Lung microvascular endothelial cell (primary cell): ENCODE results near the gene TMEM176A. TPM values are rescaled to one million over a fixed set of nuclear protein-coding genes. Genes with fewer than 3 reads are reported as not detected.
"Not testable (repeated sequence)": the region's sequence is repeated elsewhere in the genome, so short reads cannot be mapped to it uniquely, and the experiment has no call there.

Source experiments
- DNase-seq, 2 donors: peaks; one replicate each; pipeline versions ENCODE4 v3.0.0 to v3.0.0-alpha.2; 2010; ENCODE audit warnings: low read depth in 2 of 2
- total RNA-seq: library from RNA; depleted of rRNA; stranded (reverse); fragments of >200 nt; gene quantifications from 2 replicates; pipeline ENCODE4 v1.2.1, GENCODE V29; 2014

Gene TMEM176A
- total RNA-seq, 1 donor from 2014 or later, result not detected

DNA sequence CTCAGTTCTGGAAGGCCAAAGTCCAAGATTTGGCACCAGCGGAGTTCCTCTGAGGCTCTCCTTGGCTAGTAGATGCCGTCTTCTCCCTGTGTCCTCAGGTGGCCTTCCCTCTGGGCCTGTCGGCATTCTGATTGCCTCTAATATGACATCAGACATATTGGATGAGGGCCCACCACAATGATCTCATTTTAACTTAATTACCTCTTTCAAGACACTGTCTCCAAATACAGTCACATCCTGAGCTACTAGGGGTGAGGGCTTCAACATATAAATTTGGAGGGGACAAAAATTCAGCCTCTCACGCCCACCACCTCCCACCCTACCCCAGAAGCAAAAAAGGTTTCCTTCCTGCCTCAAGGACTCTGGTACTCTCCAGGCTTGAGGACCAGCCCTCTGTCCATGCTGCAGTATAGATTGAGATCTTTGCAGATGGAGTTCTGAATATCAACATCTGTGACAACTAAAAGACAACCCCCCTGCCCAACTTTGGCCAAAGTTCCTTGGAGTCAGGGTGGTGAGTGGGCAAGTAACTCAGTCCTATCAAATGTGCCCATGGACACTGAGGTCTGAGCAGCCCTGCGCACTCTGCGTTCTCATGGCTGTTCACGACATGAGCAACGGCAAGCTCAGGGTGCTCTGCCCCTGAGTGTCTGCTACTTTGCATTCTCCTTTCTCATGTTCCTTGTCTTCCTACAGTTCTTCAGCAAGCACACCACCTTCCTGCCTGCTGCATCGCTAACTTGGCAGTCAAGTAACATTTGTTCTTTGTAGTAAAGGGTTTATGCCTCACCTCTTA, 11.9 kb upstream of the TMEM176A start:
- DNase-seq, result no peak

DNA sequence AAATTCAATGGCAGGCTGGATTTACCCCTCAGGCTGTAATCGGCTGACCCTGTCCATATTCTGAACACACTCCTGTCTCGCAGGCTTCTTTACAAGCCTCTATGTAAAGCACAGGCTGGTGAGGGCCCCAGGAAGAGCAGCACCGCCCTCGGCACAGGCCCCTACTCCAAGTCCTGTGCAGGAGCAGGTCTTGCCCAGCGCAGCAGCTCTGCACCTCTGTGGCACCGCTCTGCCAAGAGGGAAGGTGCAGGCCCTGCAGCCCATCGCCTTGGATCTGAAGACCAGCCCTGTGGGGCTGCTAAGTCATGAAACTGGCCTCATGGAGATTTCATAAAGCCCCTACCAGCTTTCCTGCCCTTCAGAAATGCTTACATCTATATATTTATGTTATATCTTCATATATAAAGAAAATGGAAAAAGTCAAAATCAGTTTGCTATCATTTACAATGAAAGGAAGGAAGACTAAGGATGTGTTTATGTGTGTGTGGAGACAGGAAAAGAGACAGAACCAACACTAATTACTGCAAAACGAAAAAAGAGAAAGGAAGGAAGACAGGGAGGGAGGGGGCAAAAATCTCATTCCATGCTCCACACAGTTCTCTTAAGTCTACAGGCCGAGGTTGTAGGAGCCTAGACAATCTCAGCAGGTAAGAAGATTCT, 10.0 kb upstream of the TMEM176A start:
- no peak for DNase-seq

DNA sequence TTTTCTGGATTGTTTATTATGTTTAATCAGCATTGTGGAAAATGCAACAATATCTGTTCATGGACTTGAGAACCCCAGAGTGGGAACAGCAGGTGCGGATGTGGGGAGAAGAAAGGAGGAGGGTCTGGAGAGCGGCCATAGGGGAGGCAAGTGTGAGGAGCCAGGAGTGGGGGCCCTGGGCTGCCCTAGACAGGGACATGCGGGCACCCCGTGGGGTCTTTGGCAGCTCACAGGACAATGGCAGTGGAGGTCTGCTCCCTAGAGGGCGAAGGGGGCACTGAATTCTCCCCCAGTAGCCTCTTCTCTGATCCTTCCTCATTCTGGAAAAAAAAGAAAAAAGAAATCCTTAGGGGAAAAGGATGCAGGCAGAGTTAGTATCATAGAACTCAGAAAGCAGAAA, 9.3 kb upstream of the TMEM176A start:
- DNase-seq, result no peak

DNA sequence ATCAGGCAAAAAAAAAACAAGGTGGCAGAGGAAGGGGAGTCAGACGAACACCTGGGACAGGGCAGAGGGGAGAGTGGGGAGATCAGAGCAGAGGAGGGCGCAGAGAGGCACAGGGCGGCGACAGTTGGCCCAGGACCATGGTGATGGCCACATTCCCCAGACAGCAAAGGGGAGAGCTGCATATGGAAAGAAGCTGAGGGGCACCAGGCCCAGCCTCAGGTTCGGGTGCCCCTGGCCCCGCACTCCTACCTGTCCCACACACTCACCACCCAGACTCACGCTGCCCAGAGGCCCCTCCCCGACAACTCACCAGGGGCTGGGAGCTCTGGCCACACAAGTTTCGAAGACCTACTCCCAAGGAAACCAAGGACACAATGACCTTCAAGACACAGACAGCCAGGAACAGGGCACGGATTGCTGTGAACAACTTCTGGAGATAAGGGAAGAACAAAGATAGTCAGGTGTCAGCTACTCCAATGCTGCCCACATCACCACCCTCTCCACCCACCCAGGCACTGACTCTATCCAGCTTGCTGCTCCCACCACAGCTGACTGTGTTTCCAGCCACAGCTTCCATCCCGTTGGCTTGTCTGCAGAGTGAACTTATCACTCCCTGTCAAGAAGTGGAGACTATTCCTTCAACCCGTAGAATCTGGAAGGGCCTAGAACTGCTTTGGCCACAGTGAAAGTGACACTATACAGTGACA, 8.7 kb upstream of the TMEM176A start:
- no peak for DNase-seq

DNA sequence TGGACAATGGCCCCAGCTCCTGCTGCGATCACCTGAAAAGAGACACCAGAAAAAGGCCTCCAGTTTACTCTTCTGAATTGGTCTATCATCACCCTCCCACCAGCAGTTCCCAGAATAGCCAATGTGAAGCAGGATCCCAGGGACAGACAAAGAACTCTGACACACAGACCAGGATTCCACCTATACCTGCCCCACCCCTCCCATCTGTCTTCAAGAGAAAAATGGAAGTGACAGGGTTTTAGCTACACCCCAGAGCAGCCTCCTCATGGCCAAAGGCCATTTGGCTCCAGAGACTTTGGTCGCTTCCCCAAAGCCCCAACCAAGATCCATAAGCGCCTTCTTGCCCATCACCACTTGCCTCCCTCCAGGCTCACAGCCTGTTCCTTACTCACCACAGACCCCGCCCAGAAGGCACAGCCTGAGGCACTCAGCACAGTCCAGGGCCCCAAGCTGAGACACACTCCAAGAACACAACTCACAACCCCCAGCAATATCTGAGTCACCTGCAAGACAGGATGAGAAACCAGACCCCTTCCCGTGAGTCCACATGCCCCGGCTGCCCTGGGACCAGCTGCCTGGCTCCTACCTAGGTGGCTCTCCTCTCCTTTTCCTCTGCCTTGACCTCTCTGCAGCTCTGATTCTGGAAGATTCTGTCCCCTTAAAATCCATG, 6.9 kb upstream of the TMEM176A start:
- DNase-seq, result no peak

DNA sequence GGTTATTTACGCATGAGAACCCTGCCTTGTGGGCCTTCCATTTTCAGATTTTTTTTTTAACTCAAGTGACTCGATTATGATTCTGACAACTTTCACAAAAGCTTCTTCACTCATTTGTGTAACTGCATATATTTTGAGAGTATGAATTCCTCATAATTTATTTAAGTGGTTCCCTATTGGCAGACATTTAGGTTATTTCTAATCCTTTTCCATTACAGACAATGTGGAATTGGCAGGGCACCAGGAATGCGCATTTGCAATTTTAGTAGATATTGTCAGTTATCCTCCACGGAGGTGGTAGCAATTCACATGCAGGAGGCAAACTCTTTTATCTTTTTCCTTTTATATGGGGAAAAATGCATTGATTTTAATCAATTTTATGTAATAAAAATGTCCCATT, 2.9 kb upstream of the TMEM176A start:
- DNase-seq, result peak in 1 of 2 donors; percentile 26

DNA sequence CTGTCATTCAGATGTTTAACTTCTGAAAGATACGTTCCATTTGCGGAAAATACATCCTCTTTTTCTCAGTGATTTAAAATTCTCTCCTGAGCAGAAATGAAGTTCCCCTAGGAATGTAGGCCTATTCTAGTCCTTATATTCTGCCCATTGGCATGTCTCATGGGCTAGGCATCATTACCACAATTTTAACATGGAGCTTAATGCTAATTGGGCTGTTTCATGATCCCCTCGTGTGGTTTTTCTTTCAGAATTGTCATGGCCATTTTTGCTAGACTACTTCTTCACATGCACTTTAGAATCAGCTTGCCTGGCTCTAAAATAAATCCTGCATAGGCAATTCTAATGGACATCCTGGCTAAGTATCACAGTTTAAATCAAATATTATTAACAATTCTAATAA, 1.4 kb upstream of the TMEM176A start:
- no peak for DNase-seq

DNA sequence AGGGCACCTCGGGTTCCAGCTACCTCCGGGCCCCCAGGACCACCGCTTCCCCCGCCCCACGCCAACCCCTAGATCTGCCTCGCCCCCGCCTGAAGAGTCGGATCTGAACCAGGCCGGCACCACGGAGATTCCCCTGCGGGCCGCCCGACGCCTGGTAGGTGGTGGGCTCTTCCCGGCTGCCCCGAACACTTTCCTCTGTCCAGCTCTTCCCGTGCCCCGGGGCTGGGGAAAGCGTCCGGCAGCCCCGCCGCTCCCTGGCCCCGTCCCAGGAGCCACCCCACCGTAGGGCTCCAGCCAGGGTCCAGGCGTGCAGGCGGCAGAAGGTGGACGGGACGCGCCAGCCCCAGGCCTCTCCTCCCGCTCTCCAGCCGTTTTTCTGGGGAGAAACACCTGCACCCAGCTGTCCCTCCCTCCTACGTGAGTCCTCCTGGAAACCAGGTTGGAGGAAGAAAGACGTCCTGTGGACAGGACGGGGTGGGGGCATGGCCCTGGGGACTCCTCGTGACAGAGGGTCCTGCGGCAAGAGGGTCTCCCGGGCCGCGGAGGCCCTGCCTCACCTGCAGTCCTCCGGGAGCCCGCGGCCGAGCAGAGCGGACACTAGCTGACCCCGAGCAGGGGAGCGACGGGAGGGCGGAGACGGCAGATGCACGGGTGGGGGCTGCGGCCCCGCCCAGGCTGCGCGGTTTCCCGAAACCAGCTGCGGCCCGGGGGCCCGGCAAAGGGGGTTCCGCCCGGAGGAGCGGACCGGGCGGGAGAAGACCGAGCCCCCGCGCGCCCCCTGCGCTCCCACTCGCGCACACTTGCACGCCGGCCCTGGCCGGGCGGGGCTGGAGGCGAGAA, 608 bp upstream of the TMEM176A start, which contains the start of gene TMEM176B:
Gene TMEM176B (minus strand): TSS at position 624 of the 840 bp plus-strand sequence. CDS start 3,795 bp downstream, outside the sequence.
- DNase-seq, result no peak

DNA sequence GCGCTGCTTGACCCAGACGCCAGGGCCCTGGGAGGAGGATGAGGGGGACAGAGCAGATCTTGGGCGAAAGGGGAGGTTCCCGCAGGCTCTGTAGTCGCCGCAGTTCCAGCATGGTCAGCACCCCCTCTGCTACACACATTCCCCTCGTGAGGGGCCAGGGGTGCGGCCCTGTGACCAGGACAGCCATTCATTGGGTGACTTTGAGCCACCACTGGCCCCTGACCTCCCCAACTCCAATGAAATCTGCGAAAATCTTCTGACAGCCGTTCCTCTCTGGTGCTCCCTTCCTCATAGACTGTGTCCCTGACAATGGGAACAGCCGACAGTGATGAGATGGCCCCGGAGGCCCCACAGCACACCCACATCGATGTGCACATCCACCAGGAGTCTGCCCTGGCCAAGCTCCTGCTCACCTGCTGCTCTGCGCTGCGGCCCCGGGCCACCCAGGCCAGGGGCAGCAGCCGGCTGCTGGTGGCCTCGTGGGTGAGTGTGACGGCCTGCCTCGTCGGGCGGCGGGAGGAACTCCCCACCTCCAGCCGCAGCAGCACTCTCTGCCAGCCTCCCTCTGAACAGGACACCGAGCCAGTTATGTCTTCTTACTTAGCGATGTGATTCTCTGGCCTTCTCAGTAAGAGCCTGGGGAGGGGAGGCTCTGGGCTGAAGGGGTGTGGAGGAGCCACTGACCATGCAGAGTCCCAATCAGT, 825 bp downstream of the TMEM176A start:
- DNase-seq, result no peak

DNA sequence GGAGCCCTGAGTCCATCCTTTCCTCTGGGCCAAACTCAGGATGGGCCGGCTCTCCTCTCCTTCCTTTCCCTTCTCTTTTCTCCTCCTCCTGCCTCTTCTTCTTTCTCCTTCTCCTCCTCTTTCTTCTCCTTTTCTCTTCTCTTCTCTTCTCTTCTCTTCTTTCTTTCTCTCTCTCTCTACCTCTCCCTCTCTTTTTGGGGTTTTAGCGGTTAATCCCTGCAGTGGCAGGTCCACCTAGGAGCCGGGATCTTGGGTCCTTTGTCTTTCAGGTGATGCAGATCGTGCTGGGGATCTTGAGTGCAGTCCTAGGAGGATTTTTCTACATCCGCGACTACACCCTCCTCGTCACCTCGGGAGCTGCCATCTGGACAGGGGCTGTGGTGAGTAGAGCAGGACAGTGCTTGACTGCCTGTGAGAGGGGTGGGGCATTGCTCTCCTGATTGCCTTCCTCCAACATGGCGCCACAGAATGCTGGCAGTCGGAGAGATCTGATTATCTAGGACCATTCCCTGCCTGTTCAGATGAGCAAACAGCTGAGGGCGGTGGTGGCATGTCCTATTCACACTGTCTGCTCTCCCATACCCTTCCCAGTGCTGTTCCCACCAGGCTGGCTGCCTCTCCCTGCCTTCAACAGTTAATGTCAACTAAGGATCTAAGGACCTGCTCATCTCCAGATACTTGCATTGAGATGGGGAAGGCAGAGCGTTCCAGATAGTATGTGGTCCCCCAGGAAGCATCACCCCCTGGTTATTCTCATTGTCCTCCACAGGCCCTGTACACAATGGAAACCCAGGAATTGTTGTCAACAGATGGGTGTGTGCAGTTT, 1.6 kb downstream of the TMEM176A start:
- DNase-seq, result no peak

DNA sequence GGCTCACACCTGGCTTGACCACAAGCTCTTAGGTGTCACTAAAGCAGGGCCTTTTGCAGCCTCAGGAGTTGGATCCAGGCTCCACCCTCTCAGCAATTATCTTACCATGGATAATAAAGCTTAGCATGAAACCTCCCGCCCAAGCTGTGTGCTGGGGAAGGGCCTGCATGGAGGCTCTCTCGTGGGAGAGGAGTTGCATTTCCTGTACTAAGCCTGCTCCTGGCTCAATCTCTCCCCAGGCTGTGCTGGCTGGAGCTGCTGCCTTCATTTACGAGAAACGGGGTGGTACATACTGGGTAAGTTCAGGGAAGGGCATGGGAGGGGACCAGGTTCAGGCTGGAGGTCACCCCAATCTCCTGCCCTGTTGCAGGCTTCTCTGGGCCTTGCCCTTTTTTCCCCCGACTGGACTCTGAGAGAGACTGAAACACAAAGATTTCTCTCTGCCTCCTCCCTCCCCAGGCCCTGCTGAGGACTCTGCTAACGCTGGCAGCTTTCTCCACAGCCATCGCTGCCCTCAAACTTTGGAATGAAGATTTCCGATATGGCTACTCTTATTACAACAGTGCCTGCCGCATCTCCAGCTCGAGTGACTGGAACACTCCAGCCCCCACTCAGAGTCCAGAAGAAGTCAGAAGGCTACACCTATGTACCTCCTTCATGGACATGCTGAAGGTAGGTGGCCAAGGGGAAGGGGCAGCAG, 2.7 kb downstream of the TMEM176A start:
- no peak for DNase-seq

DNA sequence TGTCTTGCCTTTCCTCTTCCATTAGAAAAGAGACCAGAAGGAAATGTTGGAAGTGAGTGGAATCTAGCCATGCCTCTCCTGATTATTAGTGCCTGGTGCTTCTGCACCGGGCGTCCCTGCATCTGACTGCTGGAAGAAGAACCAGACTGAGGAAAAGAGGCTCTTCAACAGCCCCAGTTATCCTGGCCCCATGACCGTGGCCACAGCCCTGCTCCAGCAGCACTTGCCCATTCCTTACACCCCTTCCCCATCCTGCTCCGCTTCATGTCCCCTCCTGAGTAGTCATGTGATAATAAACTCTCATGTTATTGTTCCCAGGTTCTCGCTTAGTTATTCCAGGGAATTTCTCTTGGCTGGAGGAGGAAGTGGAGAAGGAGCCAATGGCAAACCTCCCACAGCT, 4.2 kb downstream of the TMEM176A start:
- no peak for DNase-seq

DNA sequence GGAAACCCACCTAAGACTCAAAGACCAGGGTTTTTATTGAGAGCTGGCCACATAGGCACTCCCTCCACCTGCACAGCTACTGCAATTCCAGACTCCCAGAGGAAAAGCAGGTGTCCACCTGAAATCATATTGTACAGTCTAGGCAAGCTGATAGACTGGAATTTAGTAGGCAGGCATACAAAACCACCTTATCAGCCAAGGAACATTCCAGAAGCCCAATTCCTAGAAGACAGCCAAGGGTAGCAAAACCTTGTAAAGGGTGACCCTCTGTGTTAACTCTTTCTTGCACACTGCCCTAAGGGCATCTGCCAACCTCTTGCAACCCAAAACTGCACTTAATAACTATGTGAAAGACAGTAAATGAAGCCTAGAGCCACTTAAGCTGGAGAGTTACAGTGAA, 5.3 kb downstream of the TMEM176A start:
- DNase-seq, result no peak

DNA sequence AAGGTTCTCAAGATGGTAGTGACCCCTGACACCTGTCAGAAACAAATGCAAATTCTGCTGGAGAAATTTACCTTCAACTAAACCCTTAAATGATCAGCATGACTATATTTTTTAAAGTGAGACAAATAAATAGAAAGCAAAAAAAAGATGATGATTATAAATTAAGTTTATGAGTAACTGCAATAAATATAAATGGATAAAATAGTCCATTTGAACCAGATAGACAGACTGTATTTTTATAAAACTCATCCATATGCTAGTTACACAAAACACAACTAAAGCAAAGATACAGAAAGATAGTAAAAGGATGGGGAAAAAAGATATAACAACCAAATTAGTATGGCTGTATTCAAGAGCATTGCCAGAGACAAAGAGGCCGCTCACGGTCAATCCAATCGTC, 5.9 kb downstream of the TMEM176A start:
- no peak for DNase-seq

DNA sequence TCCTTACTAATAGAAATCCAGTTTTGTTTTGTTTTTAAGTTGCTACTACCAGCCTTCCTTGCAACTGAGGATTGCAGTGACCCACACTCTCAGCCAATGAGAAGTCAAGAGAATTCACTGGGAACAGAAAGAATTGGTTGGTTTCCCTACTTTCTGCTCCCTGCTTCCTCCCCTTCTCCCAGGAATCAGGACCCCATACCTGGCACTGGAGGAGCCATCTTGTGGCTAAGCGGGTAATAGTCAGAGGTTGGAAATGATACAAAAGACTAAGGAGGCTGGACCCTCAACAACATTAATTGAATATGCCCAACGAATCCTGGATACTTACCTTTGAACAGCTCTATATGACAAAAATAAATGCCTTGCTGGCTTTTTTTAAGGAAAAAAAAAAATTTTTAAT, 6.3 kb downstream of the TMEM176A start:
- DNase-seq, result no peak

DNA sequence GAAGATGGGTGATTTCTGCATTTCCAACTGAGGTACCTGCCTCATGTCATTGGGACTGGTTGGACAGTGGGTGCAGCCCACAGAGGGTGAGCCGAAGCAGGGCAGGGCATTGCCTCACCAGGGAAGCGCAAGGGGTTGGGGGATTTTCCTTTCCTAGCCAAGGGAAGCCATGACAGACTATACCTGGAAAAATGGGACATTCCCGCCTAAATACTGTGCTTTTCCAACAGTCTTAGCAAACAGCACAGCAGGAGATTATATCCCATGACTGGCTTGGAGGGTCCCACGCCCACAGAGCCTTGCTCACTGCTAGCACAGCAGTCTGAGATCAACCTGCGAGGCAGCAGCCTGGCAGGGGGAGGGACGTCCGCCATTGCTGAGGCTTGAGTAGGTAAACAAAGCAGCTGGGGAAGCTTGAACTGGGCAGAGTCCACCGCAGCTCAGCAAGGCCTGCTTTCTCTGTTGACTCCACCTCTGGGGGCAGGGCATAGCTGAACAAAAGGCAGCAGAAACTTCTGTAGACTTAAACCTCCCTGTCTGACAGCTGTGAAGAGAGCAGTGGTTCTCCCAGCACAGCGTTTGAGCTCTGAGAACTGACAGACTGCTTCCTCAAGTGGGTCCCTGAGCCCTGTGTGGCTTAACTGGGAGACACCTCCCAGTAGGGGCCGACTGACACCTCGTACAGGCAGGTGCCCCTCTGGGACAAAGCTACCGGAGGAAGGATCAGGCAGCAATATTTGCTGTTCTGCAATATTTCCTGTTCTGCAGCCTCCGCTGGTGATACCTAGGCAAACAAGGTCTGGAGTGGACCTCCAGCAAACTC, 7.3 kb downstream of the TMEM176A start:
- not testable (repeated sequence) for DNase-seq

DNA sequence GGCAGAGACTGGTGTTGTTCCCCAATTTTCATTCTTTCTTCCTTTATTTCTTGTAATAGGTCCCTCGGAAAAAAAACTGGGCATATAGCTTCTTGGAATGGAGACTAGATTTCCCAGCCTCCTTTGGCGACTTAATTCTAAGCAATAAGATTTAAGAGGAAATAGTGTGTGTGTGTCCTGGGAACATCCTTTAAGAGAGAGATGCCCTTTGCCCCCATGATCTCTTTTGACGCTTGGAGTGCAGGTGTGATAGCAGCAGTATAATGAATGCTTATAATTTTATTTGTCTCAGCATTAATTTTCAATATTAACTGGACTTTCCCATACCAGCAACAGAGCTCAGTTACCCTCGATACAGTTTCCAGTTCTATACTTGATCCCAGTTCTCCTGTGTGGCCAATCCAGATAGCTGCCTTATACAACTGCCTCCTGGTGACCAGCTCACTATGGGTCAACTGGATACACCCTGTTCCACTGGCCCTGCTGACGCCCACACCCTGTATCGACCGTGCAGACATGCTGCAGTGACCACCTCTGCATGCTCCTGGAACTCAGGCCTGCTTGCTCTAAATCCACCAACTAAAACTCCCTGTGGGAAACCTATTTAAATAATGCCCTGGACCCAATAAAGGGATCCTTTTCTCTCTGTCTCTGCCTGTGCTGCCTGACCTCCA, 13.9 kb downstream of the TMEM176A start:
- no peak for DNase-seq
